ENCODE data around the gene AP5Z1. TPM values are rescaled to one million over a fixed set of nuclear protein-coding genes. Genes with fewer than 3 reads are reported as not detected.

Gene AP5Z1
- total RNA-seq, 1 donor from 2014 or later = 12.7 TPM

- peak; percentile 100 for DNase-seq
- intact Hi-C loops (cut with DNase I) = no loop called here
- ATAC-seq (ENCODE audit: poor library complexity) = peak; percentile 94
Measured at GRCh38 chr7:4744391-4745264, 30.8 kb upstream of the AP5Z1 start.

- DNase-seq (no peak), ATAC-seq (ENCODE audit: poor library complexity) (no peak)
- intact Hi-C loops (cut with DNase I) = no loop called here
Measured at GRCh38 chr7:4745265-4745919, 30.0 kb upstream of the AP5Z1 start.

- no peak for DNase-seq
- ATAC-seq (ENCODE audit: poor library complexity) = no peak
- intact Hi-C loops (cut with DNase I) = no loop called here
Measured at GRCh38 chr7:4745971-4746919, 29.2 kb upstream of the AP5Z1 start.

- DNase-seq (no peak), ATAC-seq (ENCODE audit: poor library complexity) (no peak)
- intact Hi-C loops (cut with DNase I) = no loop called here
Measured at GRCh38 chr7:4747013-4747412, 28.4 kb upstream of the AP5Z1 start.

DNA sequence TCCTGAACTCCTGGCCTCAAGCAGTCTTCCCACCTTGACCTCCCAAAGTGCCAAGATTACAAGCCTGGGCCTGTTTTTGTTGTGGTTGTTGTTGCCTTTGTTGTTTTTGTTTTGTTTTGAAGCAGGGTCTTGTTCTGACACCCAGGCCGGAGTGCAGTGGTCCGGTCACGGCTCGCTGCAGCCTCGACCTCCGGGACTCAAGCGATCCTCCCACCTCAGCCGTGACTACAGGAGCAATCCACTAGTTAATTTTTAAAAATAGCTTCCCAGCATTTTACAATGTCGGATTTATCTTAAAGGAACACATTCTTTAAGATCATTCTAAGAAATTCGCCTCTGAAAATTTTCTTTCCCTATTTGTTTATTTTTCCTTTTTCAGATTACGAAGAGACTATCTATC is 27.7 kb upstream of the AP5Z1 start:
- DNase-seq (no peak), ATAC-seq (ENCODE audit: poor library complexity) (no peak)
- intact Hi-C loops (cut with DNase I) = no loop called here

- ATAC-seq (ENCODE audit: poor library complexity) (no peak), DNase-seq (no peak)
- intact Hi-C loops (cut with DNase I) = no loop called here
Measured at GRCh38 chr7:4748231-4748681, 27.2 kb upstream of the AP5Z1 start.

GRCh38 chr7:4749363-4749762 is 26.1 kb upstream of the AP5Z1 start:
- no peak for DNase-seq
- ATAC-seq (ENCODE audit: poor library complexity) = no peak
- intact Hi-C loops (cut with DNase I) = no loop called here

- intact Hi-C loops (cut with DNase I) = loop anchor here (10.0 kb wide), 1 partner anchor 135 kb away; no protein-coding TSS in a partner anchor
- ATAC-seq (ENCODE audit: poor library complexity) = no peak
- peak; percentile 38 for DNase-seq
Measured at GRCh38 chr7:4749798-4750197, 25.6 kb upstream of the AP5Z1 start.

DNA sequence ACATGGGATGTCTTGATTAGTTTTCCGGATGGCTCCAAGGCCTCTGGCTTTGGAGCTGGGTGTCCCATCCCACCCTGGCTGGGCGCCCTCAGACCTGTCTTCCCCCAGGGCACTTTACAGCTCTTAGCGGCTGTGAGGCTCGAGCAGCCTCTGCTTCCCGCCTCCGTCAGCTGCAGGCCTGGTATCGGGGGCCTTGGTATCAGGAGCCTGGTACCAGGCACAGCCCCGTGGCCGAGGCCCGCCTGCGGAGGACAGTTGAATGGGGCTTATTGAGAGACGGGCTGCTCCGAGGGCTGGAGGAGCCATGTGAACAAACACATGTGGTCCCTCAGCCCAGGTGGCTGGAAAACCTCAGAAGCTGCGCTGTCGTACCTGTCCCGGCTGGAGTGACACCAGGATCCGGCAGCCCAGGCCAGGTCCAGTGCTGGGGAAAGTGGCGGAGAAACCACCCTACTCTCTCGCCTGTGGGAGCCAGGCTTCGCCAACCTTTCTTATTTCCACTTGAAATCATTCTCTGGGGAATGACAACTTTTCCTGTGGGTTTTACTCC is 23.9 kb upstream of the AP5Z1 start:
- intact Hi-C loops (cut with DNase I) = loop anchor here (10.0 kb wide), 1 partner anchor 137 kb away; no protein-coding TSS in a partner anchor
- ATAC-seq (ENCODE audit: poor library complexity) = no peak
- DNase-seq = peak; percentile 38

DNA sequence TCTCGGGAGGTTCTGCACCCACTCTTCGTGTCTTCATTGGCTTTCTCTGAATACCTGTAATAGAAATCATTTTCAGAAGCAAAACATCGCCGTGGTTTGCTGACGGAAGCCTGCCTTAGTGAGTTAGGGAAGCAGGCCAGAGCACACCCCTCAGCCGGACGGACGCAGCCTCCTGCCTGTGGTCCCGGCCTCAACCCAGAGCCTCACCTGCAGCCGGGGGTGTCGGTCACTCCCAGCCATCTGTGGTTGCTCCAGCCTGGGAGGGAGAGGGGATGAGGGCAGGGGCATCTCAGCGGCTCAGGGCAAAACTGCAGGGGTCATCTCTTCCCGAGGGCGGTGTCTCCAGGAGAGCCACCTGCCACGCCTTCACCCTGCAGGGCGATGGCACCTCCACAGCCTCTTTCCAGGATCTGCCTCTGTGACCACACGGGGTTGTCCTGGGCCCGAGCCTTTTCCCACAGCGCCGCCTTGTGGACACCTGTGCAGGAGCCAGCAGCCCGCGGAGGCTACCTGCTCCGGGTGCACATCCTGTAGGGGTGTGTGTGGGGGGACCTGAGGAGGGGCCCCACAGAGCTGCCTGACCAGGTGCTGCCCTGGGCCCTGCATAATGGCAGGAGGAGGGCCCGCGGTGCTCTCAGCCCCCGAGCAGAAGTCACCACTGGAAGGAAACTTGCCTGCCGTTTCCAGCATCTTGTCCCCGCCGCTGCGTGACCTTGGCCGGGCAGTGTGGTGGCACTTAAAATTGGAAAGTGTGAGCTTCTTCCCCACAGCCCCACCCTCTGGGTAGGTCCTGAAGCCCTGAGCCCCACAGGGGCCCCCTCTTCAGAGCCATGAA is 21.6 kb upstream of the AP5Z1 start:
- ATAC-seq (ENCODE audit: poor library complexity) = peak; percentile 86
- peak; percentile 87 for DNase-seq
- intact Hi-C loops (cut with DNase I) = loop anchor here (10.0 kb wide), 1 partner anchor 139 kb away; no protein-coding TSS in a partner anchor

- DNase-seq (peak; percentile 42), ATAC-seq (ENCODE audit: poor library complexity) (peak; percentile 8)
- intact Hi-C loops (cut with DNase I) = loop anchor here (10.0 kb wide), 1 partner anchor 140 kb away; no protein-coding TSS in a partner anchor
Measured at GRCh38 chr7:4754433-4755010, 20.9 kb upstream of the AP5Z1 start.

GRCh38 chr7:4755045-4755444 is 20.4 kb upstream of the AP5Z1 start:
- ATAC-seq (ENCODE audit: poor library complexity) (no peak), DNase-seq (no peak)
- intact Hi-C loops (cut with DNase I) = loop anchor here (10.0 kb wide), 1 partner anchor 140 kb away; no protein-coding TSS in a partner anchor

DNA sequence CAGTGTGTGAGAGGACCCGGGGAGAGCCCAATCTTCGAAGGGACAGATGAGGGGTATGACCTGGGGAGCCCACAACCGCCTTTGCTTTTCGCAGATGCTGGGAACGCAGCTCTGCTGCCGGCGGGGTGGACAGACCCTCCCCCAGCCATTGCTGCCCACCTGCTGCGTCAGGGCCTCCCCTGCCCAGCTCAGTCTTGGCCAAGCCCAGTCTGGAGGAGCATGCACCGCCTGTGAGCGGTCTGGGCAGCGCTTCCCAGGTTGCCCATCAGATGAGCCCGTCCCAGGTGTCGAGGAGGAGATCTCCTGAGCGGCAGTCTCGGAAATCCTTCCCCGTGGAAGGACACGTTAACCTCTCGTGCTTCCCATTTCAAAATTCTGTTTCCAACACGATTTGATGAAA is 17.3 kb upstream of the AP5Z1 start:
- intact Hi-C loops (cut with DNase I) = loop anchor here (10.0 kb wide), 1 partner anchor 143 kb away; no protein-coding TSS in a partner anchor

GRCh38 chr7:4758791-4759190 is 16.6 kb upstream of the AP5Z1 start:
- DNase-seq = no peak
- intact Hi-C loops (cut with DNase I) = loop anchor here (10.0 kb wide), 1 partner anchor 144 kb away; no protein-coding TSS in a partner anchor
- ATAC-seq (ENCODE audit: poor library complexity) = no peak

More for the DNA sequence above, 17.3 kb upstream of the AP5Z1 start:
- DNase-seq (no peak), ATAC-seq (ENCODE audit: poor library complexity) (no peak)

GRCh38 chr7:4759211-4759610 is 16.2 kb upstream of the AP5Z1 start:
- no peak for ATAC-seq (ENCODE audit: poor library complexity)
- DNase-seq = no peak
- intact Hi-C loops (cut with DNase I) = loop anchor here (10.0 kb wide), 1 partner anchor 144 kb away; no protein-coding TSS in a partner anchor

GRCh38 chr7:4760952-4761351 is 14.5 kb upstream of the AP5Z1 start:
- DNase-seq (no peak), ATAC-seq (ENCODE audit: poor library complexity) (no peak)
- intact Hi-C loops (cut with DNase I) = no loop called here

Data from Right ventricle myocardium superior (tissue), 1 donor.